Measurements from ENCODE around the gene PPIL6. TPM values are rescaled to one million over a fixed set of nuclear protein-coding genes. Genes with fewer than 3 reads are reported as not detected.

Gene PPIL6
- total RNA-seq, 2 donors from 2014 or later, result 4.2 to 6.0 TPM

- 84% methylated on average over 2 of the region's 2 CpGs for WGBS
- H3K27ac ChIP-seq, result no peak overlapping the region
- no peaks in the 10 kb centered on the region for H3K27me3 ChIP-seq (replicated peaks; ENCODE audit: insufficient read depth)
- no peaks in the 10 kb centered on the region for H3K9me3 ChIP-seq
- H3K4me3 ChIP-seq, result no peak overlapping the region
- intact Hi-C loops (cut with DNase I), result no loop called here
- TF ChIP-seq CTCF (IDR thresholded peaks at IDR 0.05) (no peak), POLR2AphosphoS5 (IDR thresholded peaks at IDR 0.05) (no peak), POLR2A (IDR thresholded peaks at IDR 0.05) (no peak)
- H3K36me3 ChIP-seq, result peaks cover 0 to 7% of the 10 kb centered on the region in 2 donors
- peaks cover 4% of the 10 kb centered on the region for H3K4me1 ChIP-seq (replicated peaks)
- DNase-seq (ENCODE audit: low spot score), result no peak
Measured at GRCh38 chr6:109475625-109476024, 35.2 kb upstream of the PPIL6 start.

- peaks cover 0 to 7% of the 10 kb centered on the region in 2 donors for H3K36me3 ChIP-seq
- H3K27ac ChIP-seq, result no peak overlapping the region
- H3K27me3 ChIP-seq (replicated peaks; ENCODE audit: insufficient read depth), result no peaks in the 10 kb centered on the region
- intact Hi-C loops (cut with DNase I), result no loop called here
- no peak for DNase-seq (ENCODE audit: low spot score)
- no peak overlapping the region for H3K4me3 ChIP-seq
- 89% methylated on average over 4 of the region's 4 CpGs for WGBS
- H3K4me1 ChIP-seq (replicated peaks), result no peaks in the 10 kb centered on the region
- no peaks in the 10 kb centered on the region for H3K9me3 ChIP-seq
- TF ChIP-seq CTCF (IDR thresholded peaks at IDR 0.05) (no peak), POLR2AphosphoS5 (IDR thresholded peaks at IDR 0.05) (no peak), POLR2A (IDR thresholded peaks at IDR 0.05) (no peak)
Measured at GRCh38 chr6:109474995-109475394, 34.6 kb upstream of the PPIL6 start.

DNA sequence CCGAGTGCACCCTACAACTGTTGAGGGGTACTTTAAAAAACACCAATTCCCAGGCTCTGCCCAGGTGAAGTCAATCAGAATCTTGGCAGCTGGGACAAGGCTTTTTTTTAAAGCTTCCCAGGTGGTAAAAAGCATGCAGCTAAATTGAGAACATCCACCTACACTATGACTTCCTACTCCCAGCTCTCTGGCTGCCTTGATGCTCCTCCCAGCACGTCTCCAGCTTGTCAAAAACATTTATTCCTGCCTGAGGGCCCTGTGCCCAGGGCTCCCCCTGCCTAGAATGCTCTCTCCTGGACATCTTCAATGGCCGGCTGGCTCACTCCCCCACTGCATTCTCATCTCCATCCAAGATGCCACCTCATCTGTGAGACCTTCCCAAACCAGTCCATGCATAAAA is 32.7 kb upstream of the PPIL6 start:
- H3K36me3 ChIP-seq, result peaks cover 0 to 7% of the 10 kb centered on the region in 2 donors
- H3K27me3 ChIP-seq (replicated peaks; ENCODE audit: insufficient read depth), result no peaks in the 10 kb centered on the region
- H3K4me3 ChIP-seq, result no peak overlapping the region
- H3K27ac ChIP-seq, result no peak overlapping the region
- no peaks in the 10 kb centered on the region for H3K9me3 ChIP-seq
- H3K4me1 ChIP-seq (replicated peaks), result no peaks in the 10 kb centered on the region
- no peak for DNase-seq (ENCODE audit: low spot score)
- intact Hi-C loops (cut with DNase I), result no loop called here
- WGBS, result 90% methylated on average over 3 of the region's 3 CpGs
- TF ChIP-seq POLR2AphosphoS5 (IDR thresholded peaks at IDR 0.05), result no peak
- no peak for TF ChIP-seq POLR2A (IDR thresholded peaks at IDR 0.05)
- TF ChIP-seq CTCF (IDR thresholded peaks at IDR 0.05), result no peak

GRCh38 chr6:109472132-109472995 is 31.9 kb upstream of the PPIL6 start:
- intact Hi-C loops (cut with DNase I), result no loop called here
- no peak overlapping the region for H3K27ac ChIP-seq
- H3K4me1 ChIP-seq (replicated peaks), result no peaks in the 10 kb centered on the region
- TF ChIP-seq CTCF (IDR thresholded peaks at IDR 0.05) (no peak), POLR2A (IDR thresholded peaks at IDR 0.05) (no peak), POLR2AphosphoS5 (IDR thresholded peaks at IDR 0.05) (no peak)
- 94% methylated on average over 9 of the region's 9 CpGs for WGBS
- H3K4me3 ChIP-seq, result no peak overlapping the region
- peaks cover 0 to 7% of the 10 kb centered on the region in 2 donors for H3K36me3 ChIP-seq
- no peak for DNase-seq (ENCODE audit: low spot score)
- H3K9me3 ChIP-seq, result no peaks in the 10 kb centered on the region
- no peaks in the 10 kb centered on the region for H3K27me3 ChIP-seq (replicated peaks; ENCODE audit: insufficient read depth)
